H1 (cell line): ENCODE measurements around the gene CDC5L.
"Not testable (repeated sequence)": the region's sequence is repeated elsewhere in the genome, so short reads cannot be mapped to it uniquely, and the experiment has no call there.

Experiments
- JUND ChIP-seq: IDR thresholded peaks from 2 replicates; pipeline ENCODE4 v1.6.1; 2011; ENCODE audit warnings: mild to moderate bottlenecking, improper control_type of control experiment, low read length
- NRF1 ChIP-seq: IDR thresholded peaks from 2 replicates; pipeline ENCODE4 v1.6.1; 2011; ENCODE audit warnings: mild to moderate bottlenecking, low read depth, low read length, improper control_type of control experiment
- POLR2A ChIP-seq, 2 experiments: IDR thresholded peaks; 1 replicate in 1 of 2; 2 replicates in 1 of 2; pipeline ENCODE4 v1.6.1; 2011; ENCODE audit warnings: low read depth in 2 of 2, low read length in 2 of 2, mild to moderate bottlenecking in 2 of 2; ENCODE audit errors: control extremely low read depth in 1 of 2
- POLR2AphosphoS5 ChIP-seq: IDR thresholded peaks from 2 replicates; pipeline ENCODE4 v1.6.1; 2011; ENCODE audit warnings: low read depth, low read length
- YY1 ChIP-seq: IDR thresholded peaks from 2 replicates; pipeline ENCODE4 v1.6.1; 2011; ENCODE audit warnings: low read depth, mild to moderate bottlenecking, low read length
- TF ChIP-seq, protein P1 (sequence below), 3 experiments: IDR thresholded peaks; 1 replicate in 2 of 3; 2 replicates in 1 of 3; pipeline versions ENCODE4 v1.5.1 to v1.6.1; 2011; ENCODE audit warnings: low read length in 3 of 3, mild to moderate bottlenecking in 3 of 3, inconsistent platforms in 2 of 3, low read depth in 1 of 3, moderate library complexity in 1 of 3; ENCODE audit not compliant: insufficient read depth in 1 of 3; ENCODE audit errors: control extremely low read depth in 1 of 3

DNA sequence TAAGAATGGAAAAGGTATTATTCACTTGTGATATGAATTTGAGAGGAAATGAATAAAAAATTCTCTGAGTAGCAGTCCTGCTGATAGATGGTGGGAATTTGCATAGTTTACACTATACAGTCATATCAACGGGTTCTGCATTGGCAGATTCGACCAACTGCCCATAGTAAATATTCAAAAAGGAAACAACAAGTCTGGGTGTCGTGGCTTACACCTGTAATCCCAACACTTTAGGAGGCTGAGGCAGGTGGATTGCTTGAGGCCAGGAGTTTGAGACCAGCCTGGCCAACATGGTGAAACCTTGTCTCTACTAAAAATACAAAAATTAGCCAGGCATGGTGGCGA is 36.9 kb upstream of the CDC5L start:
- TF ChIP-seq POLR2A (IDR thresholded peaks at IDR 0.05; ENCODE audit: control extremely low read depth in 1 of 2, low read depth in 2 of 2, low read length in 2 of 2); POLR2AphosphoS5; NRF1; JUND; YY1: not testable (repeated sequence)
- TF ChIP-seq, protein P1, sequence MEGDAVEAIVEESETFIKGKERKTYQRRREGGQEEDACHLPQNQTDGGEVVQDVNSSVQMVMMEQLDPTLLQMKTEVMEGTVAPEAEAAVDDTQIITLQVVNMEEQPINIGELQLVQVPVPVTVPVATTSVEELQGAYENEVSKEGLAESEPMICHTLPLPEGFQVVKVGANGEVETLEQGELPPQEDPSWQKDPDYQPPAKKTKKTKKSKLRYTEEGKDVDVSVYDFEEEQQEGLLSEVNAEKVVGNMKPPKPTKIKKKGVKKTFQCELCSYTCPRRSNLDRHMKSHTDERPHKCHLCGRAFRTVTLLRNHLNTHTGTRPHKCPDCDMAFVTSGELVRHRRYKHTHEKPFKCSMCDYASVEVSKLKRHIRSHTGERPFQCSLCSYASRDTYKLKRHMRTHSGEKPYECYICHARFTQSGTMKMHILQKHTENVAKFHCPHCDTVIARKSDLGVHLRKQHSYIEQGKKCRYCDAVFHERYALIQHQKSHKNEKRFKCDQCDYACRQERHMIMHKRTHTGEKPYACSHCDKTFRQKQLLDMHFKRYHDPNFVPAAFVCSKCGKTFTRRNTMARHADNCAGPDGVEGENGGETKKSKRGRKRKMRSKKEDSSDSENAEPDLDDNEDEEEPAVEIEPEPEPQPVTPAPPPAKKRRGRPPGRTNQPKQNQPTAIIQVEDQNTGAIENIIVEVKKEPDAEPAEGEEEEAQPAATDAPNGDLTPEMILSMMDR (IDR thresholded peaks at IDR 0.05; ENCODE audit: control extremely low read depth in 1 of 3, insufficient read depth in 1 of 3, low read depth in 1 of 3, low read length in 3 of 3) = not testable (repeated sequence)
